Transverse colon (tissue), 3 donors: ENCODE results near the gene PHRF1.

Experiments
- CTCF ChIP-seq, 5 experiments: fragments of 200-600 bp in 3 of 5; fragments of 450-650 bp in 2 of 5; sonication (generic) in 3 of 5; IDR thresholded peaks; 1 replicate in 2 of 5; 2 replicates in 3 of 5; pipeline ENCODE4 v1.5.1; 2016 to 2017; ENCODE audit warnings: antibody characterized with exemption in 5 of 5, inconsistent platforms in 3 of 5, mild to moderate bottlenecking in 2 of 5, moderate library complexity in 1 of 5
- POLR2A ChIP-seq: fragments of 450-650 bp; IDR thresholded peaks from one replicate; pipeline ENCODE4 v1.6.1; 2016; ENCODE audit warnings: antibody characterized with exemption, mild to moderate bottlenecking, moderate library complexity

- no peak for TF ChIP-seq CTCF (IDR thresholded peaks at IDR 0.05)
- TF ChIP-seq POLR2A = no peak
Measured at GRCh38 chr11:589798-590197, 13.5 kb downstream of the PHRF1 start.
